GM21381 (cell line): Measurements from ENCODE around the gene SPSB3.

Source experiments
- ATAC-seq: cut with Tn5 transposase; IDR thresholded peaks from one replicate; pipeline ENCODE4 v1.9.1; 2021; ENCODE audit warnings: mild to moderate bottlenecking, moderate library complexity; ENCODE audit not compliant: unreplicated experiment

SPSB3 gene

GRCh38 chr16:1765826-1766225, 16.5 kb downstream of the SPSB3 start:
- no peak for ATAC-seq

GRCh38 chr16:1764971-1765370, 17.4 kb downstream of the SPSB3 start:
- no peak for ATAC-seq

GRCh38 chr16:1763521-1764511, 18.6 kb downstream of the SPSB3 start:
- ATAC-seq = no peak

- ATAC-seq = no peak
Measured at GRCh38 chr16:1762879-1763520, 19.4 kb downstream of the SPSB3 start.

GRCh38 chr16:1762196-1762878, 20.0 kb downstream of the SPSB3 start:
- no peak for ATAC-seq

- ATAC-seq = no peak
Measured at GRCh38 chr16:1761751-1762150, 20.6 kb downstream of the SPSB3 start.

GRCh38 chr16:1760911-1761310, 21.5 kb downstream of the SPSB3 start:
- no peak for ATAC-seq

GRCh38 chr16:1759511-1759910, 22.9 kb downstream of the SPSB3 start:
- ATAC-seq = no peak

GRCh38 chr16:1758923-1759322, 23.4 kb downstream of the SPSB3 start:
- ATAC-seq = no peak

GRCh38 chr16:1757714-1758461, 24.5 kb downstream of the SPSB3 start:
- ATAC-seq = no peak

- no peak for ATAC-seq
Measured at GRCh38 chr16:1754204-1754603, 28.2 kb downstream of the SPSB3 start.

GRCh38 chr16:1752853-1753252, 29.5 kb downstream of the SPSB3 start:
- no peak for ATAC-seq

GRCh38 chr16:1751946-1752345, 30.4 kb downstream of the SPSB3 start:
- no peak for ATAC-seq

- ATAC-seq = no peak
Measured at GRCh38 chr16:1749152-1750117, 32.9 kb downstream of the SPSB3 start.

- ATAC-seq = no peak
Measured at GRCh38 chr16:1747934-1748333, 34.4 kb downstream of the SPSB3 start.

- ATAC-seq = no peak
Measured at GRCh38 chr16:1746693-1747195, 35.6 kb downstream of the SPSB3 start.

GRCh38 chr16:1745900-1746692, 36.3 kb downstream of the SPSB3 start:
- no peak for ATAC-seq

- ATAC-seq = no peak
Measured at GRCh38 chr16:1745181-1745899, 37.0 kb downstream of the SPSB3 start.
